Chondrocyte (in vitro differentiated cells): ENCODE measurements around the gene OBSL1. TPM values are rescaled to one million over a fixed set of nuclear protein-coding genes. Genes with fewer than 3 reads are reported as not detected.

Source experiments
- DNase-seq: peaks from one replicate; pipeline ENCODE4 v3.0.0; 2021; ENCODE audit warnings: mixed read lengths, low spot score
- H3K27ac Mint-ChIP-seq: one replicate; pipeline ENCODE4 v1.8.0; 2021; ENCODE audit warnings: mild to moderate bottlenecking, moderate library complexity, mixed read lengths; ENCODE audit not compliant: unreplicated experiment
- H3K27me3 Mint-ChIP-seq: 2 replicates; pipeline ENCODE4 v1.8.0; 2021; ENCODE audit warnings: low read depth, mixed read lengths
- H3K36me3 Mint-ChIP-seq: 2 replicates; pipeline ENCODE4 v1.8.0; 2021; ENCODE audit warnings: low read depth, mixed read lengths
- H3K4me1 Mint-ChIP-seq: 2 replicates; pipeline ENCODE4 v1.8.0; 2021; ENCODE audit warnings: low read depth, mild to moderate bottlenecking, mixed read lengths
- H3K4me3 Mint-ChIP-seq: one replicate; pipeline ENCODE4 v1.8.0; 2021; ENCODE audit warnings: mild to moderate bottlenecking, moderate library complexity, mixed read lengths; ENCODE audit not compliant: unreplicated experiment
- H3K9me3 Mint-ChIP-seq: 2 replicates; pipeline ENCODE4 v1.8.0; 2021; ENCODE audit warnings: low read depth, mixed read lengths
- CTCF ChIP-seq: fragments of 200-600 bp; sonication (generic); IDR thresholded peaks from 2 replicates; pipeline ENCODE4 v1.5.0; 2021; ENCODE audit warnings: antibody characterized with exemption, mild to moderate bottlenecking, moderate library complexity
- total RNA-seq: library from RNA; stranded (reverse); gene quantifications from 3 replicates; pipeline ENCODE4 v1.2.1, GENCODE V29; 2021

OBSL1 gene
- total RNA-seq, 1 donor from 2014 or later: 111 TPM

GRCh38 chr2:219611866-219612576 is 40.7 kb upstream of the OBSL1 start:
- Mint-ChIP-seq H3K4me3 (no peak overlapping the region), H3K27me3 (no peaks in the 10 kb centered on the region), H3K36me3 (peaks cover 30% of the 10 kb centered on the region), H3K9me3 (no peaks in the 10 kb centered on the region), H3K4me1 (no peaks in the 10 kb centered on the region), H3K27ac (no peak overlapping the region)
- TF ChIP-seq CTCF: no peak
- DNase-seq: no peak

GRCh38 chr2:219611306-219611705 is 40.0 kb upstream of the OBSL1 start:
- Mint-ChIP-seq H3K36me3 (peaks cover 35% of the 10 kb centered on the region), H3K27ac (no peak overlapping the region), H3K4me1 (no peaks in the 10 kb centered on the region), H3K27me3 (no peaks in the 10 kb centered on the region), H3K9me3 (no peaks in the 10 kb centered on the region), H3K4me3 (no peak overlapping the region)
- TF ChIP-seq CTCF: no peak
- DNase-seq: no peak

DNA sequence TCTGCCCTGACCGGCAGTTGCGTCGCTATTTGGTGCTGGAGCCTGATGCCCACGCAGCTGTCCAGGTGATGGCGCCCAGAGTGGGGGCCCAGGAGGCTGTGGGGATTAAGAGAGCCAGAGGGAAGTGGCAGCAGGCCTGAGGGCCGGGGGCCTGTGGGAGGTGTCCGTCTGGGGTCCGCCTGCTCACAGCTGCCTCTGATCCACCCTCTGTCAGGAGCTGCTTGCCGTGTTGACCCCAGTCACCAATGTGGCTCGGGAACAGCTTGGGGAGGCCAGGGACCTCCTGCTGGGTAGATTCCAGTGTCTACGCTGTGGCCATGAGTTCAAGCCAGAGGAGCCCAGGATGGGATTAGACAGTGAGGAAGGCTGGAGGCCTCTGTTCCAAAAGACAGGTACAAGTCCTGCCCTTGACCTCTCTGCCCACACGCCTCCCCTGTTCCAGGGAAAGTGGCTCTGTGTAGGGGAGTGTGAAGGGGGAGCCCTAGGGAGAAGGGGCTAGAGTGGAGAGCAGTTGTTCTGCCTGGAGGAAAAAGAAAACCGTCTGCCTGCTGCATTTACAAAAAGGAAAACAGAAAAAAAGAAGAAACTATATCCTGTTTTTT is 37.9 kb upstream of the OBSL1 start:
- TF ChIP-seq CTCF: no peak
- H3K4me1 Mint-ChIP-seq: no peaks in the 10 kb centered on the region
- peaks cover 29% of the 10 kb centered on the region for H3K36me3 Mint-ChIP-seq
- H3K9me3 Mint-ChIP-seq: no peaks in the 10 kb centered on the region
- no peak for DNase-seq
- H3K27ac Mint-ChIP-seq: no peak overlapping the region
- no peaks in the 10 kb centered on the region for H3K27me3 Mint-ChIP-seq
- no peak overlapping the region for H3K4me3 Mint-ChIP-seq

GRCh38 chr2:219608399-219608964 is 37.1 kb upstream of the OBSL1 start:
- no peak for TF ChIP-seq CTCF
- no peaks in the 10 kb centered on the region for H3K27me3 Mint-ChIP-seq
- H3K9me3 Mint-ChIP-seq: no peaks in the 10 kb centered on the region
- peaks cover 34% of the 10 kb centered on the region for H3K36me3 Mint-ChIP-seq
- DNase-seq: no peak
- no peak overlapping the region for H3K27ac Mint-ChIP-seq
- no peak overlapping the region for H3K4me3 Mint-ChIP-seq
- no peaks in the 10 kb centered on the region for H3K4me1 Mint-ChIP-seq

GRCh38 chr2:219607931-219608330 is 36.6 kb upstream of the OBSL1 start:
- H3K27ac Mint-ChIP-seq: no peak overlapping the region
- no peak overlapping the region for H3K4me3 Mint-ChIP-seq
- TF ChIP-seq CTCF: no peak
- H3K4me1 Mint-ChIP-seq: no peaks in the 10 kb centered on the region
- no peaks in the 10 kb centered on the region for H3K9me3 Mint-ChIP-seq
- H3K36me3 Mint-ChIP-seq: peaks cover 34% of the 10 kb centered on the region
- DNase-seq: no peak
- no peaks in the 10 kb centered on the region for H3K27me3 Mint-ChIP-seq
